Measurements from ENCODE around the gene ZNF575. TPM values are rescaled to one million over a fixed set of nuclear protein-coding genes. Genes with fewer than 3 reads are reported as not detected.

The ZNF575 gene
- total and polyA plus RNA-seq, 2 donors from 2014 or later: 2.8 to 3.1 TPM

DNA sequence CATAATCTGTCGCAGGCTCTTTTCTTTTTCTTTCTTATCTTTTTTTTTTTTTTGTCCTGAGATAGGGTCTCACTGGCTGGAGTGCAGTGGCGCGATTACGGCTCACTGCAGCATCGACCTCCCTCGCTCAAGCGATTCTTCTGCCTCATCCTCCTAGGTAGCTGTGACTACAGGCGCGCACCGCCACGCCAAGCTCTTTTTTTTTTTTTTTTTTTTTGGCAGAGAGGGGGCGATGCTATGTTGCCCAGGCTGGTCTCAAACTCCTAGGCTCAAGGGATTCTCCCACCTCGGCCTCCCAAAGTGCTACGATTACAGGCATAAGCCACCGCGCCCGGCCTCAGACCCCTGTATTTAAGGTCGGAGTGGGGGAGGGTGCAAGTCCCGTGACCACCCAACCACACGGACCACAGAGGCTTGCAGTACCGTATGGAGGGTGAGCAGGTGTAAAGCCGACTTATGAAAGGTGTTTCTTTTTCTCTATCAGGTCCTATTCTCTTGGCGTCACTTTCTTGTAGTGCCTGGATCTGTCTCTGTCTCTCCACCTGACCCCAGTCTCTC lies 30.5 kb upstream of the ZNF575 start:
- Histone ChIP-seq H3K36me3 (ENCODE audit: control insufficient read depth in 2 of 3, insufficient read depth in 3 of 3, low read length in 3 of 3) (no peaks in the 10 kb centered on the region), H3K4me3 (ENCODE audit: low read length in 3 of 3) (peak overlapping the region in 1 of 3 donors; percentile 92), H3K9me3 (ENCODE audit: control insufficient read depth in 2 of 3, insufficient read depth in 1 of 3, low read length in 3 of 3) (no peaks in the 10 kb centered on the region), H3K9ac (ENCODE audit: low read length in 3 of 3) (peak overlapping the region in 1 of 3 donors; percentile 34), H3K27ac (ENCODE audit: low read depth in 2 of 2, low read length in 2 of 2) (no peak overlapping the region), H3K27me3 (ENCODE audit: control insufficient read depth, insufficient read depth, low read length) (peaks cover 3% of the 10 kb centered on the region), H3K4me1 (ENCODE audit: control insufficient read depth in 2 of 3, insufficient read depth in 2 of 3, low read depth in 1 of 3, low read length in 3 of 3) (peaks cover 0 to 16% (median 3%) of the 10 kb centered on the region in 3 donors)
- DNase-seq (no peak), FAIRE-seq (no peak)
- TF ChIP-seq, protein P1, sequence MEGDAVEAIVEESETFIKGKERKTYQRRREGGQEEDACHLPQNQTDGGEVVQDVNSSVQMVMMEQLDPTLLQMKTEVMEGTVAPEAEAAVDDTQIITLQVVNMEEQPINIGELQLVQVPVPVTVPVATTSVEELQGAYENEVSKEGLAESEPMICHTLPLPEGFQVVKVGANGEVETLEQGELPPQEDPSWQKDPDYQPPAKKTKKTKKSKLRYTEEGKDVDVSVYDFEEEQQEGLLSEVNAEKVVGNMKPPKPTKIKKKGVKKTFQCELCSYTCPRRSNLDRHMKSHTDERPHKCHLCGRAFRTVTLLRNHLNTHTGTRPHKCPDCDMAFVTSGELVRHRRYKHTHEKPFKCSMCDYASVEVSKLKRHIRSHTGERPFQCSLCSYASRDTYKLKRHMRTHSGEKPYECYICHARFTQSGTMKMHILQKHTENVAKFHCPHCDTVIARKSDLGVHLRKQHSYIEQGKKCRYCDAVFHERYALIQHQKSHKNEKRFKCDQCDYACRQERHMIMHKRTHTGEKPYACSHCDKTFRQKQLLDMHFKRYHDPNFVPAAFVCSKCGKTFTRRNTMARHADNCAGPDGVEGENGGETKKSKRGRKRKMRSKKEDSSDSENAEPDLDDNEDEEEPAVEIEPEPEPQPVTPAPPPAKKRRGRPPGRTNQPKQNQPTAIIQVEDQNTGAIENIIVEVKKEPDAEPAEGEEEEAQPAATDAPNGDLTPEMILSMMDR (IDR thresholded peaks at IDR 0.05; ENCODE audit: borderline replicate concordance, extremely low read depth, insufficient read depth): no peak
- intact Hi-C loops (cut with DNase I): no loop called here

GRCh38 chr19:43503501-43504425 lies 29.2 kb upstream of the ZNF575 start:
- H3K4me1 ChIP-seq (ENCODE audit: control insufficient read depth in 2 of 3, insufficient read depth in 2 of 3, low read depth in 1 of 3, low read length in 3 of 3): peaks cover 0 to 16% (median 3%) of the 10 kb centered on the region in 3 donors
- peak overlapping the region; percentile 72 to 90 for H3K27ac ChIP-seq (ENCODE audit: low read depth in 2 of 2, low read length in 2 of 2)
- TF ChIP-seq, protein P1 (IDR thresholded peaks at IDR 0.05; ENCODE audit: borderline replicate concordance, extremely low read depth, insufficient read depth): no peak
- H3K36me3 ChIP-seq (ENCODE audit: control insufficient read depth in 2 of 3, insufficient read depth in 3 of 3, low read length in 3 of 3): peaks cover 2 to 6% (median 2%) of the 10 kb centered on the region in 3 donors
- peak overlapping the region; percentile 68 to 92 (median 87) for H3K4me3 ChIP-seq (ENCODE audit: low read length in 3 of 3)
- FAIRE-seq (no peak), DNase-seq (peak; percentile 97 to 99 (median 98))
- intact Hi-C loops (cut with DNase I): no loop called here
- H3K9ac ChIP-seq (ENCODE audit: low read length in 3 of 3): peak overlapping the region; percentile 47 to 96 (median 94)
- peaks cover 3% of the 10 kb centered on the region for H3K27me3 ChIP-seq (ENCODE audit: control insufficient read depth, insufficient read depth, low read length)
- H3K9me3 ChIP-seq (ENCODE audit: control insufficient read depth in 2 of 3, insufficient read depth in 1 of 3, low read length in 3 of 3): no peaks in the 10 kb centered on the region

- TF ChIP-seq, protein P1 (IDR thresholded peaks at IDR 0.05; ENCODE audit: borderline replicate concordance, extremely low read depth, insufficient read depth): no peak
- intact Hi-C loops (cut with DNase I): no loop called here
- peak within 1 kb of the TSS; percentile 47 to 96 (median 94) for H3K9ac ChIP-seq (ENCODE audit: low read length in 3 of 3)
- H3K9me3 ChIP-seq (ENCODE audit: control insufficient read depth in 2 of 3, insufficient read depth in 1 of 3, low read length in 3 of 3): no peaks in the 10 kb centered on the region
- FAIRE-seq (no peak), DNase-seq (peak in 4 of 5 donors; percentile 67 to 88 (median 77))
- peaks cover 0 to 13% (median 3%) of the 10 kb centered on the region in 3 donors for H3K4me1 ChIP-seq (ENCODE audit: control insufficient read depth in 2 of 3, insufficient read depth in 2 of 3, low read depth in 1 of 3, low read length in 3 of 3)
- H3K27ac ChIP-seq (ENCODE audit: low read depth in 2 of 2, low read length in 2 of 2): peak within 1 kb of the TSS; percentile 72 to 90
- H3K4me3 ChIP-seq (ENCODE audit: low read length in 3 of 3): peak within 1 kb of the TSS; percentile 68 to 92 (median 87)
- H3K27me3 ChIP-seq (ENCODE audit: control insufficient read depth, insufficient read depth, low read length): peaks cover 3% of the 10 kb centered on the region
- H3K36me3 ChIP-seq (ENCODE audit: control insufficient read depth in 2 of 3, insufficient read depth in 3 of 3, low read length in 3 of 3): peaks cover 2 to 8% (median 5%) of the 10 kb centered on the region in 3 donors
Observed at GRCh38 chr19:43504426-43505185, 28.4 kb upstream of the ZNF575 start, which contains the start of gene PHLDB3. TSS of gene PHLDB3 (minus strand) at chr19:43504746. CDS start at chr19:43504118, 628 bp downstream.
